Measurements from ENCODE around the gene CCL13.

DNA sequence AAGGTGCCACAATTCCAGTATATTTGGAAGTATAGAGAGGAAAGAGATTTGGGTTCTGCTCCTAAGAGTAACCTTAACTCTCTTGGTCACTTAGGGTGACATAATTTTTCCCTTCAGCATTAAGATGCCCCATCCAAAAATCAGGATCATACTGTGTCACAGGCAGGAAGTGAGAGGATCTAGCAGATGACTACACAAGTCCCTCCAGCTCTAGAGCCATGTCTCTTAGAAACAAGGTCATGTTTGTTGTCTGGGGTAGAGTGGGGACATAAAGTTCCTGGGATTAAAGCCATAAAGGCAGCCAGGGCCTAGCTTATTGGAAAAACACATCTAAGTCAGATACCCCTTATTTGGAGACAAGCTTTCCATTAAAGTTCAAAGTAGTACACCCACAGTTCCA, 34.3 kb upstream of the CCL13 start:
- TF ChIP-seq, protein P1, sequence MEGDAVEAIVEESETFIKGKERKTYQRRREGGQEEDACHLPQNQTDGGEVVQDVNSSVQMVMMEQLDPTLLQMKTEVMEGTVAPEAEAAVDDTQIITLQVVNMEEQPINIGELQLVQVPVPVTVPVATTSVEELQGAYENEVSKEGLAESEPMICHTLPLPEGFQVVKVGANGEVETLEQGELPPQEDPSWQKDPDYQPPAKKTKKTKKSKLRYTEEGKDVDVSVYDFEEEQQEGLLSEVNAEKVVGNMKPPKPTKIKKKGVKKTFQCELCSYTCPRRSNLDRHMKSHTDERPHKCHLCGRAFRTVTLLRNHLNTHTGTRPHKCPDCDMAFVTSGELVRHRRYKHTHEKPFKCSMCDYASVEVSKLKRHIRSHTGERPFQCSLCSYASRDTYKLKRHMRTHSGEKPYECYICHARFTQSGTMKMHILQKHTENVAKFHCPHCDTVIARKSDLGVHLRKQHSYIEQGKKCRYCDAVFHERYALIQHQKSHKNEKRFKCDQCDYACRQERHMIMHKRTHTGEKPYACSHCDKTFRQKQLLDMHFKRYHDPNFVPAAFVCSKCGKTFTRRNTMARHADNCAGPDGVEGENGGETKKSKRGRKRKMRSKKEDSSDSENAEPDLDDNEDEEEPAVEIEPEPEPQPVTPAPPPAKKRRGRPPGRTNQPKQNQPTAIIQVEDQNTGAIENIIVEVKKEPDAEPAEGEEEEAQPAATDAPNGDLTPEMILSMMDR (IDR thresholded peaks at IDR 0.05; ENCODE audit: poor library complexity, severe bottlenecking), result no peak
- TF ChIP-seq EP300 (conservative IDR thresholded peaks at IDR 0.05; ENCODE audit: poor library complexity, severe bottlenecking) (no peak), RAD21 (conservative IDR thresholded peaks at IDR 0.05) (no peak), POLR2AphosphoS5 (IDR thresholded peaks at IDR 0.05) (no peak)

Data from neural cell (in vitro differentiated cells).